ENCODE results near the gene MAPK11. TPM values are rescaled to one million over a fixed set of nuclear protein-coding genes. Genes with fewer than 3 reads are reported as not detected.

Gene MAPK11
- total and polyA plus RNA-seq, 4 donors: 5.7 to 40.2 (median 25.2) TPM

- no peak for DNase-seq (ENCODE audit: low read depth in 4 of 6, low spot score in 6 of 6)
- Histone ChIP-seq H3K27me3 (ENCODE audit: control insufficient read depth, insufficient read depth, low read length) (no peaks in the 10 kb centered on the region), H3K36me3 (ENCODE audit: control insufficient read depth, insufficient read depth, low read length) (peaks cover 84% of the 10 kb centered on the region), H3K27ac (ENCODE audit: low read depth, low read length) (peak overlapping the region; percentile 40), H3K9me3 (ENCODE audit: control insufficient read depth, insufficient read depth, low read length) (no peaks in the 10 kb centered on the region), H3K4me3 (ENCODE audit: low read depth, low read length) (peak overlapping the region; percentile 57), H3K4me1 (ENCODE audit: control insufficient read depth, insufficient read depth, low read length) (peaks cover 45% of the 10 kb centered on the region)
- WGBS (ENCODE audit: insufficient coverage): 12% methylated on average over 36 of the region's 36 CpGs
Observed at GRCh38 chr22:50251477-50252081, 18.6 kb downstream of the MAPK11 start.

- DNase-seq (ENCODE audit: low read depth in 4 of 6, low spot score in 6 of 6): peak in 2 of 6 donors; percentile 86 to 87
- H3K9me3 ChIP-seq (ENCODE audit: control insufficient read depth, insufficient read depth, low read length): no peaks in the 10 kb centered on the region
- H3K27ac ChIP-seq (ENCODE audit: low read depth, low read length): peak within 1 kb of the TSS; percentile 40
- peaks cover 48% of the 10 kb centered on the region for H3K4me1 ChIP-seq (ENCODE audit: control insufficient read depth, insufficient read depth, low read length)
- peak within 1 kb of the TSS; percentile 57 for H3K4me3 ChIP-seq (ENCODE audit: low read depth, low read length)
- 1% methylated on average over 81 of the region's 81 CpGs for WGBS (ENCODE audit: insufficient coverage)
- H3K36me3 ChIP-seq (ENCODE audit: control insufficient read depth, insufficient read depth, low read length): peaks cover 84% of the 10 kb centered on the region
- no peaks in the 10 kb centered on the region for H3K27me3 ChIP-seq (ENCODE audit: control insufficient read depth, insufficient read depth, low read length)
Observed at GRCh38 chr22:50250555-50251476, 19.4 kb downstream of the MAPK11 start, which contains the start of gene HDAC10. HDAC10 (minus strand) TSS chr22:50251265; CDS start chr22:50251032, 233 bp downstream.

GRCh38 chr22:50250249-50250554 lies 20.0 kb downstream of the MAPK11 start:
- H3K27ac ChIP-seq (ENCODE audit: low read depth, low read length): no peak overlapping the region

GRCh38 chr22:50249341-50250248 lies 20.6 kb downstream of the MAPK11 start:
- Histone ChIP-seq H3K27me3 (ENCODE audit: control insufficient read depth, insufficient read depth, low read length) (no peaks in the 10 kb centered on the region), H3K27ac (ENCODE audit: low read depth, low read length) (no peak overlapping the region), H3K9me3 (ENCODE audit: control insufficient read depth, insufficient read depth, low read length) (no peaks in the 10 kb centered on the region), H3K4me3 (ENCODE audit: low read depth, low read length) (no peak overlapping the region), H3K36me3 (ENCODE audit: control insufficient read depth, insufficient read depth, low read length) (peaks cover 78% of the 10 kb centered on the region), H3K4me1 (ENCODE audit: control insufficient read depth, insufficient read depth, low read length) (peaks cover 54% of the 10 kb centered on the region)
- 87% methylated on average over 32 of the region's 32 CpGs for WGBS (ENCODE audit: insufficient coverage)
- no peak for DNase-seq (ENCODE audit: low read depth in 4 of 6, low spot score in 6 of 6)

More at GRCh38 chr22:50250249-50250554, 20.0 kb downstream of the MAPK11 start:
- no peak for DNase-seq (ENCODE audit: low read depth in 4 of 6, low spot score in 6 of 6)
- Histone ChIP-seq H3K27me3 (ENCODE audit: control insufficient read depth, insufficient read depth, low read length) (no peaks in the 10 kb centered on the region), H3K4me1 (ENCODE audit: control insufficient read depth, insufficient read depth, low read length) (peaks cover 54% of the 10 kb centered on the region), H3K4me3 (ENCODE audit: low read depth, low read length) (peak overlapping the region; percentile 57), H3K9me3 (ENCODE audit: control insufficient read depth, insufficient read depth, low read length) (no peaks in the 10 kb centered on the region), H3K36me3 (ENCODE audit: control insufficient read depth, insufficient read depth, low read length) (peaks cover 84% of the 10 kb centered on the region)
- 78% methylated on average over 11 of the region's 11 CpGs for WGBS (ENCODE audit: insufficient coverage)

GRCh38 chr22:50248196-50249081 lies 21.7 kb downstream of the MAPK11 start:
- Histone ChIP-seq H3K36me3 (ENCODE audit: control insufficient read depth, insufficient read depth, low read length) (peaks cover 66% of the 10 kb centered on the region), H3K27ac (ENCODE audit: low read depth, low read length) (no peak overlapping the region), H3K27me3 (ENCODE audit: control insufficient read depth, insufficient read depth, low read length) (no peaks in the 10 kb centered on the region), H3K4me1 (ENCODE audit: control insufficient read depth, insufficient read depth, low read length) (peaks cover 63% of the 10 kb centered on the region), H3K4me3 (ENCODE audit: low read depth, low read length) (no peak overlapping the region), H3K9me3 (ENCODE audit: control insufficient read depth, insufficient read depth, low read length) (no peaks in the 10 kb centered on the region)
- DNase-seq (ENCODE audit: low read depth in 4 of 6, low spot score in 6 of 6): no peak
- 90% methylated on average over 28 of the region's 29 CpGs for WGBS (ENCODE audit: insufficient coverage)

- Histone ChIP-seq H3K36me3 (ENCODE audit: control insufficient read depth, insufficient read depth, low read length) (peaks cover 61% of the 10 kb centered on the region), H3K4me3 (ENCODE audit: low read depth, low read length) (no peak overlapping the region), H3K27me3 (ENCODE audit: control insufficient read depth, insufficient read depth, low read length) (no peaks in the 10 kb centered on the region), H3K27ac (ENCODE audit: low read depth, low read length) (no peak overlapping the region), H3K4me1 (ENCODE audit: control insufficient read depth, insufficient read depth, low read length) (peaks cover 69% of the 10 kb centered on the region), H3K9me3 (ENCODE audit: control insufficient read depth, insufficient read depth, low read length) (no peaks in the 10 kb centered on the region)
- 37% methylated on average over 16 of the region's 16 CpGs for WGBS (ENCODE audit: insufficient coverage)
- peak in 1 of 6 donors; percentile 29 for DNase-seq (ENCODE audit: low read depth in 4 of 6, low spot score in 6 of 6)
Observed at GRCh38 chr22:50247748-50248147, 22.4 kb downstream of the MAPK11 start.

GRCh38 chr22:50246242-50247175 lies 23.7 kb downstream of the MAPK11 start:
- no peak overlapping the region for H3K4me3 ChIP-seq (ENCODE audit: low read depth, low read length)
- no peak for DNase-seq (ENCODE audit: low read depth in 4 of 6, low spot score in 6 of 6)
- H3K36me3 ChIP-seq (ENCODE audit: control insufficient read depth, insufficient read depth, low read length): peaks cover 50% of the 10 kb centered on the region
- peaks cover 67% of the 10 kb centered on the region for H3K4me1 ChIP-seq (ENCODE audit: control insufficient read depth, insufficient read depth, low read length)
- H3K9me3 ChIP-seq (ENCODE audit: control insufficient read depth, insufficient read depth, low read length): no peaks in the 10 kb centered on the region
- no peaks in the 10 kb centered on the region for H3K27me3 ChIP-seq (ENCODE audit: control insufficient read depth, insufficient read depth, low read length)
- 88% methylated on average over 17 of the region's 20 CpGs for WGBS (ENCODE audit: insufficient coverage)
- H3K27ac ChIP-seq (ENCODE audit: low read depth, low read length): no peak overlapping the region
